DMS114 treated with DMSO at 0.1 percent for 48 hours (cell line): Measurements from ENCODE around the gene POLL.
"Not testable (repeated sequence)": the region's sequence is repeated elsewhere in the genome, so short reads cannot be mapped to it uniquely, and the experiment has no call there.

ENCODE experiments used
- DNase-seq: peaks from one replicate; lab custom pipeline; 2025; ENCODE audit not compliant: unreplicated experiment; lab: John Stamatoyannopoulos, UW

Gene POLL

GRCh38 chr10:101611096-101611905, 23.2 kb upstream of the POLL start:
- no peak for DNase-seq

DNA sequence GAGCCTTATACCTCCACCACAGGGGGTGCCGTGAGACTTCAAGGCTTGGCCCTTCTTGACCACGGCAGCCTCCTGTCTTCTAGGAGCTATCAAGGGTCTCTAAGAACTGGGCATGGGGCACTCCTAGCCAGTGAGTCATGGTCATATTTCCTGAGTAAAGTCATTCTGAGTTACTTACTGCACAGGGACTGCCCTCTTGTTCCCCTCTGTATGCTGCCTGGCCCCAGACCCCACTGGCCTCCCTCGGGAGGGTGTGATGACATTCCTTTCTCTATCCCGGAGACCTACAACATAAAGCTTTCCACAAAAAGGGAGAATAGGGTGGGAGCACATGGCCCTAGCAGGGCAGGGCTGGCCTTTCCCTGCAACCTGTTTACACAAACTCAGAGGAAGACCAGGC, 21.4 kb upstream of the POLL start:
- no peak for DNase-seq

GRCh38 chr10:101607124-101607523, 19.1 kb upstream of the POLL start:
- DNase-seq, result no peak

DNA sequence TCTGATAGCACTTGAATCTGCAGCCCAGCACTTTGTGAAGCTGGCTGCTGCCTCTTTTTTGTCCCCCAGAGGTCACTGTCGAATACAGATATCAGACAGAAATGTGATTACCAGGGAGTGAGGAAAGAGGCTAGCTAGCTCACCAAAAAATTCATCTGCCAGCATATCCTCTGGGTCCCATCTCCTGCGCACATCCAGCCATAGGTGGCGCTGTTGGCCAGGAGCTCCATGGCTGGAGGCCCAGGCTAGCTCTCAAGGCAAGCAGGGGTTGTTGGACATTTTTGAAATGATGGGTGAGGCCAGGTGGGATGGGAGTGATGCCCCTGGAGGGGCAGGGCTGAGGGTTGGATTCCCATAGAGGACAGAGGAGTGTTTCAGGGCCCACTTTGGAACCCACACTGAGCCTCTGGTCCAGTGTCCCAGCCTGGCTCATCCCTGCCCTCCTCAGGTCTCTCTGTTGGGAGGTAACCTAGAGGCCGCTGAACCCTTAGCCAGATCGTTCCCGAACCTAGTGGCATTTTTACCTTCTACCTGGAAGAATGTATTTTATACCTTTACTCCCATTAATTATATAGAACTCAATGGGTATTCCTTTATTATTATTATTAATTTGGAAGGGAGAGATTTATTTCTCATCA, 14.8 kb upstream of the POLL start:
- peak; percentile 60 for DNase-seq

- no peak for DNase-seq
These were observed 13.5 kb upstream of the POLL start for GRCh38 chr10:101601541-101601940.

DNA sequence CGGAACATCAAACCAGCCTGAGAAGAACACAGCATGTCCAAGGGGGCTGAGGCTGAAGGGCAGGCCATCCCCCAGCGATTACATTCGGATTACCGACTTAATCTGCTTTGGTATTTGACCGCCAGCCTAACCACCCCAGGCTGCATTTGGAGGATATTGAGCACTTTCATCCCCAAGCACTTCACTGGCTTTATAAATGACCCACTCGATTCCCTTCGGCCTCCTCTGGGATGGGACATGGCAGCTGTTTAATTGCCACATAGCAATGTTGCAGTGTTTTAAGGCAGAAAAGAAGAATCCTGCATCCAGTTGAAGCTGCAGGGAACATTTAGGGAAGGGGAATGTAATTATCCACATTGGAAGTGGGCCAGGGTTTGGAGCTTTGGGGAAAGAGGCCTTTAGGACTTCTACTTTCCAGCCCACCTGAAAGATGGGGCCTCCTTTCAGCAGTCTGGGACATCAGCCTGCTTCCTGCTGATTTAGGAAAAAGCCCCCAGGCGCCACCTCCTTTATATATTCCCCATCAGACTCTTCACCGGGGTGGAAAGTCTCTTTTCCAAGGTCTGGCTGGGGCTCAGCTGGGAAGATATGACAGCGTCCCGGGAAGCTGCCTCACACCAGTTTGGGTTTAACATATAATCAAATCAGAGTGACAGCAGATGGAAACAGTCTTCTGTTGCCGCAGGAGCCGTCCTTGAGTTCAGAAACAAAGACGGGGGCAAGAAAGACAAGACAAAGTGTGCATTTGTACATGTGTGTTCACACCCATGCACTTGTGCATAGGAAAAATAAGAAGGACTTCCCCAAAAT, 9.2 kb upstream of the POLL start:
- no peak for DNase-seq

- no peak for DNase-seq
These were observed 7.8 kb upstream of the POLL start for GRCh38 chr10:101595591-101596433.

DNA sequence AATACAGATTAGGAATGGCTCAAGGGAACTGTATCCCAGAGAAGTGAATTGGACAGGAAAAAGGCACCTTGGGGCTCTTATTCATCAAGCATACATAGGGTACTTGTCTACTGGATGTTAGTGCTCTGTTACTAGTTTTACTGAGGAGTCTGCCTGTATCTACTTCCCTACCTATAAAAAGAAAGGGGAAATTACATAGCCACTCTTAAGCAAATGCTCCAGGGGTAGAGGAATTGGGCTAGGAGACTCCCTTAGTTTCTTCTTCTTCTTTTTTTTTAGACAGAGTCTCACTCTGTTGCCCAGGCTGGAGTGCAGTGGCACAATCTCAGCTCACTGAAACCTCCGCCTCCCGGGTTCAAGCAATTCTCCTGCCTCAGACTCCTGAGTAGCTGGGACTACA, 5.3 kb upstream of the POLL start:
- not testable (repeated sequence) for DNase-seq

DNA sequence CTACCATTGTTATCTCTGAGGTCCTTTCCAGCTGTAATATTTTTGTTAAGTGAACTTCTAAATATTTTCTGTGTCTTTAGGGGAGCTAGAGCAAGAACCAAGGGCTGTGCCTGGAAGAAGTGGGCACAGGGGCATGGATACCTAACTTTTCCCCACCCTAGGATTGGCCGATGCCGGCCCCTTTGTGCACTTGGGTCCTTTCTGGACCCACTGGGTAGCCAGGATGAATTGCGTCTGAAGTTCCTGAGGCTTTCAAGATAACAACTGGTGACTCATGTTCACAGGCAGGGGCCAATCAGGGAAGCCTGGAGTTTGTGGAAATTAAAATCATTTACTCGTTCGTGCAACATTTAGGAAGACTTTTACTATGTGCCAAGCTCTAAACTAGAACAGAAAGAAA, 822 bp upstream of the POLL start:
- DNase-seq, result no peak

DNA sequence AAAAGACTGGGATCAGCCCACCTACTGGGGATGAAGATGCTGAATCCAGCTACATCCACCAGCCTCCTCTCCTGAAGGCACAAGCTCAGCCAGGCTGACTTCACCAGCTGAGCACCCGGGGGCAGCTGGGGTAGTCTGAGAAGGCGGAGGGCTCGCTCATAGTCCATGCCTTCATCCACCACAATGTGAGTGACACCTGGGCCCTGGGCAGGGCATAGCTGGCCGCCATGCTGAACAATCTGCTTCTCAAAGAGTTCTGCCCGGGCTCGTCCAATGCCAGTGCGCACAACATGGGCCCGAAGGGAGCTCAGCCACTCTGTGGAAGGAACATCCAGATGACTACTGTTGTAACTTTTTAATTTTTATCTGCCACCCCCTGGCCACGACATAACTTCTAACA, 2.2 kb downstream of the POLL start:
- DNase-seq, result no peak

- no peak for DNase-seq
These were observed 7.3 kb downstream of the POLL start for GRCh38 chr10:101580486-101581399.

DNA sequence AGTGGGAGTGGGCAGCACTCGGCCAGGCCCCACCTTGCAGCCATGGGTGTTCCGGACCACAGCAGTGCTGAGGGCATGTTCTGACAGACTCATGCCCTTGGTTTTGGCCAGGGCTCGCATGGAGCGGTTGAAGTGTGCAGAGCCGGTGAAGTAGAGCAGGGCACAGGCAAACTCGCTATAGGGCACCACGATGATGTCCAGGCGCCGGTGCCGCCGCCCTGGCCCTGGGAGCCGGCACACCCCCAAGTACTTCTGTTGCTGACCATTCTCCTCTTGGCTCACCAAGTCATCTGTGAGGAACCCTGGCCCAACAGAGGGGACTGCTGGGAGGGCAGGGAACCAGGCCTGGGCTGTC, 8.6 kb downstream of the POLL start:
- DNase-seq, result no peak

DNA sequence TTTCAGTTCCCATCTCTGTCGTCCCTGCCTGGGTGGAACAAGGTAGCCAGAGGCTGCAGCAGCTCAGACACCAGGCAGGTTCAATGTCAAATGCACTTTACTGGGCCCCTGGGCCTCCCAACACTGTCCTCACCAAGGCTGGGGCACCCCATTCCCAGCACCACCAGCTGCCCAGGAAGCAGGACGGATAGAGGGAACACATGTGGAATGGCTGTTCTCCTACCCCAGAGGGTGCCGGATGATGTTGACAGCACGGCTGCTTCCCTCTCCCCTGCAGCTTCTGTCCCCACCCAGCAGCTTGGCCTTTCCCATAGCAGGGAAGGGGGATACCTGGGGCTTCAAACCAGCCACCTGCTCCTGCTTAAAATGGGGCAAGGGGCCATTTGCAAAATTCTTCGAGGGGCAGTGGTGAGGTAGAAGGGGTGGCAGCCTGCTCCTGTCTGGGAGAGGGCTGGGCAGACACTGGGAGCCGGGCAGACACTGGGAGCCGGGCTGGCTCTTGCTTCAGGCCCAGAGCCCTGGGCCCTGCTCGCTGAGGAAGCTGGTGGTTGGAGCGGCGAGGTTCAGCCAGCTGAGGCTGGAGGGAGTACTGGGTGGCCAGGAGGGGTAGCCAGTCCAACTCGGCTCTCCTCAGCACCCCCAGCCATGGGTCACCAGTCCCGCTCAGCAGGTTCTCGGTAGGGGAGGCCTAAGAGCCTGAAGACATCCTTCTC, 9.1 kb downstream of the POLL start:
- no peak for DNase-seq

GRCh38 chr10:101578192-101578591, 9.9 kb downstream of the POLL start:
- DNase-seq, result no peak

DNA sequence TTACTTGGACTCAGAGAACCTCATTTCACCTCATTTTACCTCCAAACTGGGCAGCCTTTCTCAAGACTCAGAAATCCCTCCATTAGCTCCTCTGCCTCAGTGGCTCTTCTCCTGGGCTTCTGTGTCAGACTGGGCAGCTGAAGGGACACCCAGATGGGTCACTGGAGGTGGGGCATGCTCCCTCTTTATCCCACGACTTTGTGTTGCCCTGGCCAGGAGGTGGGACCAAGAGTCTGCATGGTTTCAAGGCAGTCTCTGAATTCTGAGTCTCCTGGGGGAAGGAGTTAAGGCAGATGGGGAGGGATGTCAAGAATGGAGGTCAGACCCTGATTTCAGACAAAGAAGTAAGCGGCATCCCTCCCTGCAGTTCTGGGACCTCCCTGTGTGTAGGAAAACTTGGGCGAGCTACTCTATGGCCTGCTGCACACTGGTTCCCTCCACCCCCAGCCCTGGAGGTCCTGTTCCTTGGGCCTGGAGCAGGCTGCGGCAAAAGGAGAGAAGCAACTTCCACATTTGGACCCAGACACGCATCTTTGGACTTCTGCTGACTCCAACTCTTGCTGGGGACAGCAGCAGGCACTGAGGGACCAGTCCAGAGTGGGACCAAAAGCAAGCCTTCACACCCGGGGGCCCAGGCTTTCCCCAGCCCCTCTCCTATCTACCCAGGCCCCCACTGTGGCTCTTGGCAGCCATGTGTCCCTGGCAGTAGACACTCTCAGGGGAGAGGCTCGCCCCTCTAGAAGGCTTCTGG, 10.8 kb downstream of the POLL start:
- DNase-seq, result no peak

- no peak for DNase-seq
These were observed 11.7 kb downstream of the POLL start for GRCh38 chr10:101576211-101576863.

DNA sequence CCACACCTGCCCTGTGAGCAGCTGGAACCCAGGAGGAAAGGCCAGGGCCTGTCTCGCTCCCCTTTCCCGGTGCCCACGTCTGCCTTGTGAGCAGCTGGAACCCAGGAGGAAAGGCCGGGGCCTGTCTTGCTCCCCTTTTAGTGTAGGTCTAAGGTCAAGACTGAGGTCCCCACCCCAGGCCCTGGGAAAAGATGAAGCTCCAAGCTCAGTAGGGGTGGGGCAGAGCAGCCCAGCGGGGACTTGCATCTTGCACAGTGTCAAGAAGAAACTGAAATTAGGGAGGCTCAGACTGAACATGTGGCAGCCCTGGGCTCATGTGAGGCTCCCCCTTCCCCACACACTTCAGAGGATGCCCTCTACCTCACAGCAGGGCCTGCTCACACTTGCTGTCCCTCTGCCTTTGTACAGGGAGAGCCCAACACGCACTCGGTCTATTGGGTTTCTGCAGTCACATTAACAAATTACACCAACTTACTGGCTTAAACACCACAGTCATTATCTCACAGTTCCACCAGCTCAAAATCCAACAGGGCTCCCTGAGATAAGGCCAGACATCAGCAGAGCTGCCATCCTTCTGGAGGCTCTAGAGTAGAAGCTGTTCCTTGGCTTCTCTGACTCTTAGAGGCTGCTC, 12.4 kb downstream of the POLL start:
- no peak for DNase-seq

DNA sequence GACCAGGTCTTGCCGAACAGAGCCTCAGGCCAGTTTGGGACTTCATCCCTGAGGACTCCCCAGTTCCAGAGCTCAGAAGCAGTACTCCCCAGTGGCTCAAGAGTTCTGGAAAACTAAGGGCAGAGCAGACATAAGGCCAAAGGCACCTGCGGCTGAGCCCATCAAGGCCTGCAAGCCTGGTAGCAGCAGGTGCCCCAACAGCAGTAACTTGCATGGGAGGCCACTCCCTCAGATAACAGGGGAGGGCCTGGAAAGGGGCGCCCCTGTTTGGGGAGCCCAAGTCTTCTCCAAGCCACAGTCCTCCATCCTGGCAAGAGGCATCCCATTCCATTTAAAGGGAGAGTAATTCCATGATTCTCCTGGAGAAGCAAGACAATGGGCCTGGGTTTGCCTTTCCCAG, 13.0 kb downstream of the POLL start:
- DNase-seq, result no peak
